Smooth muscle cell of the umbilical artery (primary cell): ENCODE measurements around the gene EMC7. TPM values are rescaled to one million over a fixed set of nuclear protein-coding genes. Genes with fewer than 3 reads are reported as not detected.

Experiments
- total RNA-seq: library from RNA; depleted of rRNA; stranded (reverse); fragments of >200 nt; gene quantifications from 2 replicates; pipeline ENCODE4 v1.2.3, GENCODE V29; 2014

The EMC7 gene
- total RNA-seq, result 44.8 and 71.0 TPM in 2 replicates

GRCh38 chr15:34101366-34102174 is at the start of gene EMC7, which contains the start of gene PGBD4:
Gene EMC7 (minus strand): TSS chr15:34101862. CDS start chr15:34101839, 23 bp downstream.
Gene PGBD4 (plus strand): TSS chr15:34102083. CDS start chr15:34102532, 449 bp downstream.

GRCh38 chr15:34038871-34039789 is 62.5 kb downstream of the EMC7 start, which contains the start of gene AVEN:
Gene AVEN (minus strand): TSS chr15:34039204. CDS start chr15:34039046, 158 bp downstream.

Other genes with a start within 250 kb of the EMC7 start
- under 0.01 TPM in 1 of 2 replicates, not detected in the other for gene CHRM5, start 133.4 kb downstream of the EMC7 start, total RNA-seq
- gene AVEN, start 62.7 kb downstream of the EMC7 start, total RNA-seq, result 35.8 and 51.7 TPM in 2 replicates
- 2.9 and 3.3 TPM in 2 replicates for gene PGBD4, start 221 bp upstream of the EMC7 start, total RNA-seq
- gene KATNBL1, start 108.2 kb upstream of the EMC7 start, total RNA-seq, result 56.1 and 56.4 TPM in 2 replicates
- 107 and 183 TPM in 2 replicates for gene EMC4, start 123.2 kb upstream of the EMC7 start, total RNA-seq
- gene SLC12A6, start 235.9 kb upstream of the EMC7 start, total RNA-seq, result 12.3 and 12.8 TPM in 2 replicates
- 116 and 182 TPM in 2 replicates for gene NOP10, start 241.3 kb upstream of the EMC7 start, total RNA-seq
- 0.05 TPM in 1 of 2 replicates, not detected in the other for gene NUTM1, start 241.5 kb upstream of the EMC7 start, total RNA-seq